Peyer's patch (tissue), 4 donors: ENCODE measurements around the gene ALOX15B.

ENCODE experiments used
- CTCF ChIP-seq, 6 experiments: fragments of 450-650 bp in 4 of 6; fragments of 200-600 bp in 2 of 6; sonication (generic) in 1 of 6; IDR thresholded peaks; one replicate each; pipeline ENCODE4 v1.5.1; 2017 to 2019; ENCODE audit warnings: antibody characterized with exemption in 6 of 6, mild to moderate bottlenecking in 3 of 6, moderate library complexity in 1 of 6
- POLR2A ChIP-seq, 2 donors: fragments of 450-650 bp; IDR thresholded peaks; one replicate each; pipeline ENCODE4 v1.5.1; 2017; ENCODE audit warnings: antibody characterized with exemption in 2 of 2, mild to moderate bottlenecking in 2 of 2, moderate library complexity in 2 of 2

DNA sequence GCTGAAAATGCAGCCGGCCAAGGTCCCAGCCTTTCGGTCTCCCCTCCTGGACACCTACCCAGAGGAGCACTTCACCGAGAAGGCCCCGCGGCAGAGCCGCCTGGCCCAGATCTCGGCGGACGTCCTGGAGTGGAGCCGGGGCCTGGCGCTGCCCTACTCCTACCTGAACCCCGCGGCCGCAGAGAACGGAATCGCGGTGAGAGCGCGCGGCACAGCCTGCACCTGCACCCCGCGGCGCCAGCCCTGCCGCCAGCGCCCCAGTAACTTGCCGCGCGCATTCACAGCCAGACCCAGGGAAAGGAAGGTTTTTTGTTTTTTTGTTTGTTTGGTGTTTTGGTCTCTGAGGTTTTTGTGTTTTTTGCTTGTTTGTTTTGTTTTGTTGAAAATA lies 33.5 kb downstream of the ALOX15B start:
- no peak for TF ChIP-seq CTCF (IDR thresholded peaks at IDR 0.05)
- TF ChIP-seq POLR2A (IDR thresholded peaks at IDR 0.05): no peak
